HG02973 (cell line): ENCODE results near the gene ELFN1.

ENCODE experiments used
- ATAC-seq: cut with Tn5 transposase; IDR thresholded peaks from one replicate; pipeline ENCODE4 v1.9.1; 2021; ENCODE audit warnings: moderate library complexity; ENCODE audit not compliant: unreplicated experiment

Gene ELFN1

GRCh38 chr7:1738956-1739355, 68.9 kb downstream of the ELFN1 start:
- ATAC-seq = no peak

- no peak for ATAC-seq
These were observed 69.5 kb downstream of the ELFN1 start for GRCh38 chr7:1739593-1739992.

GRCh38 chr7:1740214-1740613, 70.1 kb downstream of the ELFN1 start:
- ATAC-seq = no peak

GRCh38 chr7:1741246-1741645, 71.2 kb downstream of the ELFN1 start:
- ATAC-seq = no peak

GRCh38 chr7:1741751-1742554, 71.9 kb downstream of the ELFN1 start:
- no peak for ATAC-seq

- no peak for ATAC-seq
These were observed 72.7 kb downstream of the ELFN1 start for GRCh38 chr7:1742555-1743303.

- no peak for ATAC-seq
These were observed 73.6 kb downstream of the ELFN1 start for GRCh38 chr7:1743481-1744230.

GRCh38 chr7:1744296-1745017, 74.4 kb downstream of the ELFN1 start:
- ATAC-seq = no peak

- ATAC-seq = no peak
These were observed 75.0 kb downstream of the ELFN1 start for GRCh38 chr7:1745018-1745532.

- ATAC-seq = no peak
These were observed 75.8 kb downstream of the ELFN1 start for GRCh38 chr7:1745576-1746490.

GRCh38 chr7:1746491-1746975, 76.5 kb downstream of the ELFN1 start:
- ATAC-seq = no peak

GRCh38 chr7:1747004-1747801, 77.1 kb downstream of the ELFN1 start:
- ATAC-seq = no peak

GRCh38 chr7:1748076-1748838, 78.2 kb downstream of the ELFN1 start:
- ATAC-seq = no peak

GRCh38 chr7:1748839-1749173, 78.7 kb downstream of the ELFN1 start:
- ATAC-seq = no peak

GRCh38 chr7:1749351-1749863, 79.3 kb downstream of the ELFN1 start:
- ATAC-seq = no peak

- no peak for ATAC-seq
These were observed 79.9 kb downstream of the ELFN1 start for GRCh38 chr7:1749864-1750466.

GRCh38 chr7:1750541-1751021, 80.5 kb downstream of the ELFN1 start:
- ATAC-seq = no peak
